Chondrocyte (in vitro differentiated cells): ENCODE measurements around the gene DMWD. TPM values are rescaled to one million over a fixed set of nuclear protein-coding genes. Genes with fewer than 3 reads are reported as not detected.
"Not testable (repeated sequence)": the region's sequence is repeated elsewhere in the genome, so short reads cannot be mapped to it uniquely, and the experiment has no call there.

Experiments used
- DNase-seq: peaks from one replicate; pipeline ENCODE4 v3.0.0; 2021; ENCODE audit warnings: mixed read lengths, low spot score
- H3K27ac Mint-ChIP-seq: one replicate; pipeline ENCODE4 v1.8.0; 2021; ENCODE audit warnings: mild to moderate bottlenecking, moderate library complexity, mixed read lengths; ENCODE audit not compliant: unreplicated experiment
- H3K27me3 Mint-ChIP-seq: 2 replicates; pipeline ENCODE4 v1.8.0; 2021; ENCODE audit warnings: low read depth, mixed read lengths
- H3K36me3 Mint-ChIP-seq: 2 replicates; pipeline ENCODE4 v1.8.0; 2021; ENCODE audit warnings: low read depth, mixed read lengths
- H3K4me1 Mint-ChIP-seq: 2 replicates; pipeline ENCODE4 v1.8.0; 2021; ENCODE audit warnings: low read depth, mild to moderate bottlenecking, mixed read lengths
- H3K4me3 Mint-ChIP-seq: one replicate; pipeline ENCODE4 v1.8.0; 2021; ENCODE audit warnings: mild to moderate bottlenecking, moderate library complexity, mixed read lengths; ENCODE audit not compliant: unreplicated experiment
- H3K9me3 Mint-ChIP-seq: 2 replicates; pipeline ENCODE4 v1.8.0; 2021; ENCODE audit warnings: low read depth, mixed read lengths
- CTCF ChIP-seq: fragments of 200-600 bp; sonication (generic); IDR thresholded peaks from 2 replicates; pipeline ENCODE4 v1.5.0; 2021; ENCODE audit warnings: antibody characterized with exemption, mild to moderate bottlenecking, moderate library complexity
- total RNA-seq: library from RNA; stranded (reverse); gene quantifications from 3 replicates; pipeline ENCODE4 v1.2.1, GENCODE V29; 2021

The DMWD gene
- total RNA-seq, 1 donor from 2014 or later = 77.6 TPM

- Mint-ChIP-seq H3K9me3 (no peaks in the 10 kb centered on the region), H3K36me3 (no peaks in the 10 kb centered on the region), H3K27ac (no peak overlapping the region), H3K27me3 (no peaks in the 10 kb centered on the region), H3K4me3 (no peak overlapping the region), H3K4me1 (no peaks in the 10 kb centered on the region)
- TF ChIP-seq CTCF = no peak
- no peak for DNase-seq
Measured at GRCh38 chr19:45752639-45753038, 40.0 kb downstream of the DMWD start.

GRCh38 chr19:45751483-45751882 is 41.2 kb downstream of the DMWD start:
- not testable (repeated sequence) for H3K27ac Mint-ChIP-seq

GRCh38 chr19:45747513-45747912 is 45.1 kb downstream of the DMWD start:
- no peak overlapping the region for H3K27ac Mint-ChIP-seq
- H3K27me3 Mint-ChIP-seq = no peaks in the 10 kb centered on the region
- no peak for DNase-seq
- no peaks in the 10 kb centered on the region for H3K36me3 Mint-ChIP-seq
- H3K4me3 Mint-ChIP-seq = no peak overlapping the region
- no peak for TF ChIP-seq CTCF
- peaks cover 7% of the 10 kb centered on the region for H3K4me1 Mint-ChIP-seq
- no peaks in the 10 kb centered on the region for H3K9me3 Mint-ChIP-seq

More at GRCh38 chr19:45751483-45751882, 41.2 kb downstream of the DMWD start:
- not testable (repeated sequence) for H3K4me3 Mint-ChIP-seq, H3K27me3 Mint-ChIP-seq, DNase-seq, H3K4me1 Mint-ChIP-seq, H3K36me3 Mint-ChIP-seq, H3K9me3 Mint-ChIP-seq

- Mint-ChIP-seq H3K4me1 (peaks cover 7% of the 10 kb centered on the region), H3K27ac (no peak overlapping the region), H3K4me3 (no peak overlapping the region), H3K36me3 (no peaks in the 10 kb centered on the region), H3K9me3 (no peaks in the 10 kb centered on the region), H3K27me3 (no peaks in the 10 kb centered on the region)
- DNase-seq = no peak
- TF ChIP-seq CTCF = no peak
Measured at GRCh38 chr19:45746866-45747265, 45.8 kb downstream of the DMWD start.

GRCh38 chr19:45745606-45746005 is 47.0 kb downstream of the DMWD start:
- TF ChIP-seq CTCF = no peak
- Mint-ChIP-seq H3K36me3 (no peaks in the 10 kb centered on the region), H3K4me1 (peaks cover 7% of the 10 kb centered on the region), H3K27ac (no peak overlapping the region), H3K4me3 (no peak overlapping the region), H3K9me3 (no peaks in the 10 kb centered on the region), H3K27me3 (no peaks in the 10 kb centered on the region)
- DNase-seq = no peak

GRCh38 chr19:45742969-45743368 is 49.7 kb downstream of the DMWD start:
- Mint-ChIP-seq H3K36me3 (no peaks in the 10 kb centered on the region), H3K27me3 (no peaks in the 10 kb centered on the region), H3K4me3 (no peak overlapping the region), H3K4me1 (peaks cover 7% of the 10 kb centered on the region), H3K27ac (no peak overlapping the region), H3K9me3 (no peaks in the 10 kb centered on the region)
- no peak for DNase-seq
- no peak for TF ChIP-seq CTCF
